Pons (tissue), 1 donor: ENCODE data around the gene LYPD4.
A peak's percentile ranks its signal among the peaks of the same experiment; 100 is the strongest.

Experiments used
- DNase-seq: peaks from one replicate; pipeline ENCODE4 v3.0.0-alpha.2; 2016; ENCODE audit warnings: low spot score

LYPD4 gene

DNA sequence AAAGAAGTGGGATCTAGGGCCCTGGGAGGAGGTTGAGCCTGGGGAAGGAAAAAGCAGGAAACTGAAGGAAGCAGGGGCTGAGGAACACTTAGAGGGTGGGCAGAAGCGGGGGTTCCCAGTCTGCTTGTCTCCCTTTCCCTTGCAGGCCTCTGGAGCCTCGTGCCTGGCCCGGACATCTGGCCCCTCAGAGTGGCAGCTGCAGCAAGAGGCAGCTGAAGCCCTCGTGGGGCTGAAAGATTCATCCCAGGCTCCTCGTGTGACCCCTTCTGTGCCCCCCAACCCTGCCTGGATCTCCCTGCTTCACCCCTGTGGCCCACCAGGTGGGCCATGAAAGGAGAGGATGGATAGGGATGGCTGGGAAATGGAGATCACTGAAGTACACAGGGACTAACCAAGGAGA is 5.9 kb upstream of the LYPD4 start:
- no peak for DNase-seq

DNA sequence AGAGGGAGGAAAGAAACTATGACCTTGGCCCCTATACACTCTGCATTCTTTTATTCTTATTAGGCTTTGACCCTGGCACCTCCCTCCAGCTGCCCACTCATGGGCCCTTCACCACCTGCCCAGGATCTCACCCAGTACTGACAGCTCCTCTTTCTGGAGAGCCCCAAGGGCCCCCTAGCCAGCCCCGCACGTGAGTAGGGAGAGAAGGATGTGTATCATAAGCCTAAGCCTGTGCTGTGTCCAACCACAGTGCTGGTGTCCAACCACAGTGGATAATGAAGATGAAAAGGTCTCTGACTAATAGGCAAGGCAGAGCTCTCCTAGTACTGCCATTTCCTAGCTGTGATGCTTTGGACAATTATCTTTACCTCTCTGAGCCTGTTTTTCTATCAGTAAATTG is 4.6 kb upstream of the LYPD4 start:
- DNase-seq: no peak

DNA sequence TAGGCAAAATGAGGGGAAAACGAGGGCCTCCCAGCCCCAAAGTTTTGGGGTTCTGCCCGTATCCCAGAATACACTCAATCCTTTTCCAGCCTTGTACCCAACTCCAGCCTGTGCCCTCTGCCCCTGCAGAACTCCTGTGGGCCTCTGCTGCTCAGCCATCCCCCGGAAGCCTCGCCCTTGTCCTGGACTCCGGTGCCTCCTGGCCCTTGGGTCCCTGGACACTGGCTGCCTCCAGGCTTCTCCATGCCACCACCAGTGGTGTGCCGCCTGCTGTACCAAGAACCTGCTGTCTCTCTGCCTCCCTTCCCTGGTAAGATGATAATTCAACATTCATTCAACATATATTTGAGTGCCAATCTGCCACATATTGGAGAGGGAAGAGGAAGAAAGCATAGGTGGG is 4.2 kb upstream of the LYPD4 start:
- DNase-seq: no peak

DNA sequence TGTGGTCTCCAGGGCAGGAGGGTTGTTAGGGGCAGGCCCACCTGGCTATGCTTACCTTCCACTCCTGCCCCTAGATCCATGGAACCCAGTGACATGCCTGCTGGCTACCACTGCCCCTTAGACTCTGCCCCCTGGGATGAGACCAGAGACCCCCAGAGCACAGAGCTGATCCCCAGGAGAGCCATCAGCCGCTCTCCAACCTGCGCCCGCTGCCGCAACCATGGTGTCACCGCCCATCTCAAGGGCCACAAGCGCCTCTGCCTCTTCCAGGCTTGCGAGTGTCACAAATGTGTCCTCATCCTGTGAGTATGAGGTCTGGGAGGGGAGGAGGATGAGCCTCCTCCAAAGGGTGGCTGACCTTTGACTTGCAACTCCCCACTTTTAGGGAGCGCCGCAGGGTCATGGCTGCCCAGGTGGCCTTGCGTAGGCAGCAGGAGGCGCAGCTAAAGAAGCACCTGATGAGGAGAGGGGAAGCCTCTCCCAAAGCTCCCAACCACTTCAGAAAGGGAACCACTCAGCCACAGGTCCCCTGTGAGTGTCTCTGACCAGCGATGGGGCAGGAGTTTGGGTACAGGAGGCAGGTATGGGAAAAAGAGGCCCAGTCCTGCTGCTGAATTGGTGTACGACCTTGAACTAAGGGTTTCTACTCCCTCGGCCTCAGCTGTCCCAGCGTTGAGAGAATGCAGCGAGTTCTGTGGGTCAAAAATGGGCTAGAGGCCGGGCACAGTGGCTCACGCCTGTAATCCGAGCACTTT is 3.0 kb upstream of the LYPD4 start:
- no peak for DNase-seq

DNA sequence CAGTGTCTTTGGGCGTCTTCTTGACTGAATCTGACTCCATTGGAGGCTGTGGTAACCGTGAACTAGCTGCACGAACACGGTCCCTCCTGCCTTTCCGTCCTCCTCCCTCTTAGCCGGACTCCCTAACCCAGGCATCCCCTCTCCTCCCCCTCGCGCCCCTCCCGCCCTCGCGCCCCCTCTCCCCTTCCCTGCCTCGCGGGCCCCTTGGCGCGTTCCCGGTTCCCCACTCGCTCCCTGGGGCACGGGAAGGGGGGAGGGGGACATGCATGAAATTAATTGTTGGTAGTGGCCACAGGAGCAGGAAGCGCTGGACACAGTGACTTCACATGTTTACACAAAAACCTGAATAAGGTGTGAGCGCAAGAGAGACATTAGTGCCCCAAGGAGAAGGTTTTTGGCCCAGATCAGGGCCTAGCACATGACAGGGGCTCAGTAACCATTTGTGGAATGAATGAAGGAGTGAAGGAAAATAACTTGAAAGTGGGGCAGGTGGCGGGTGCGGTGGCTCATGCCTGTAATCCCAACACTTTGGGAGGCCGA is 638 bp upstream of the LYPD4 start:
- no peak for DNase-seq

GRCh38 chr19:41845001-41845050 is 343 bp upstream of the LYPD4 start, which contains the start of gene DMRTC2:
Gene DMRTC2, plus strand, starts transcription at chr19:41845042. Its CDS starts 2,387 bp downstream, at chr19:41847429.
- no peak for DNase-seq

GRCh38 chr19:41843371-41843770 is 1.1 kb downstream of the LYPD4 start:
- no peak for DNase-seq

DNA sequence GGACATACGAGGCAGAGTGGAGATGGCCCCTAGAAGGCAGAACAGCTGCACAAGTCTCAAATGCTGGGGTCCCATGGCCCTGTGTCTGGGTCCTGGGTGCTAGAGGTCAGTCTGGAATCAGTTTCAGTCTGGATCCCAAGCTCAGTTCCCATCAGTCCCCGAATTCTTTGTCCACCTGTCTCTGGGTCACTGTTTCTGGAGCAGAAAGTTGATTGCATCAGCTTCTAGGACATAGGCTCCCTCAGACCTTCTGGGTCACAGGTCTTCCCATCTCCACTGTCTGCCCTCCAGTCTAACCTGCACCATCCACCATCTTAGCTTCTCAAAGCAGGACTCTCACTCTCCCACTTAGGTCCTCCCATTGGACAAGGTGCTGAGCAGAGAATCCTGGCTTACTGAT is 5.3 kb downstream of the LYPD4 start:
- DNase-seq: no peak

DNA sequence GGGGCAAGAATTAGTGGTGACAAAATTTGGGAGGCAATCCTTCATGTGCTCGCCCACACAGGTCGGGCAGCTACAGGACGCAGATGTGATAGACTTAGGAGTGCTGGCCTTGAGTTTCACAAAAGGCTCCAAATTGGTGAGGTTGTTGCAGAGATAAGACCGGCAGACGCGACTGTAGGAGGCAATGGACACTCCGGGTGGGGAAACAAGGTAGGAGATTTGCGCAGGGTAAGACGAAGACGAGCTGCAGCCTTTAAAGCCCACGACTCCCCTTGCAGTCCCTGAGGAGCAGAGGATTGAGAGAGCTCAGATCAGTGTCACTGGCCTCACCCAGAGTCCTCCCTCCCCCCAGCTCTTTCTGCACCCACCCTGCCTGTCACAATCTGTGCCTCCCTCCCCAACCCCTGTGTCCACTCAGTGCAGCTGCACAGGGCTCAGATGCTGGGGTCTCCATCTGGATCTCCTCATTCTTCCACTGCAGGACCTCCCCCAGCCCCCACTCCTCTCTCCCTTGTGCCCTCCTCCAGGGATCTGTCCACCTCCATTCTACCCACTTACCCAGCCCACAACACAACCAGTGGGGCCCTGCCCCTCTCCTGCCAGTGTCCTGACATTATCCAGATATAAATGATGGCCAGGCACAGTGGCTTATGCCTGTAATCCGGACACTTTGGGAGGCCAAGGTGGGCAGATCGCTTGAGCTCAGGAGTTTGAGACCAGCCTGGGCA is 6.3 kb downstream of the LYPD4 start:
- DNase-seq: no peak

DNA sequence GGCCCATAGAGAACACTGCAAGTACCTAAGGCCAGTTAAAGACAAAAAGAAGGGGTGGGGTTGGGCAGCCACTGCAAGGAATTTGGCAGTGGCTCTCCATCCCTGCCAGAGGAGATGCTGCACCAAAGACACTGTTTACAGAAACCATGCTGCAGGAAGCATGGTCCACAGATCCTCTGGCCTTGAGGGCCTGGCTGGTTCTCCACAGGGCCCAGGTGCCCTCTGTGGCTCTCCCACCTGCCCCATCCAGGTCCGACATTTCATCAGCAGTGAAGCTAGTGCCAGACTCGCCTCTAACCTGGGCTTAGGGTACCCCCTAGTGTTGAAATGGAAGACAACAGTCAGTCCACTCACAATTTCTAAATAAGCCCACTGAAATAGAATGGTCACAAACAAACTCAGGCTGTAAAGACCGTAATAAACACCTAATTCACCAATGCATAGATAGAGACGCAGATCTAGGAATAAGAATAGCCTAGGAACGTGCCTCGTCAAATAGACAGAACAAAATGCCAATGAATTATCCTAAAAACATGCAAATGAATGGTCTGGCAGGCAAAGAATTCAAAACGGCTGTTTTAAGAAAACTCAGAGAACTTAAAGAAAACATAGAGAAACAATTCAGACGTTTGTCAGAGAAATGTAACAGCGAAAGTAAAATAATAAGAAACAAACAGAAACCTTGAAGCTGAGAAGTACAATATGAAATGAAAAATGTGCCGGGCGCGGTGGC is 23.3 kb downstream of the LYPD4 start:
- peak; percentile 40 for DNase-seq

- DNase-seq: no peak
These were observed 27.7 kb downstream of the LYPD4 start for GRCh38 chr19:41816761-41817160.

- DNase-seq: no peak
These were observed 29.2 kb downstream of the LYPD4 start for GRCh38 chr19:41815301-41815700.

DNA sequence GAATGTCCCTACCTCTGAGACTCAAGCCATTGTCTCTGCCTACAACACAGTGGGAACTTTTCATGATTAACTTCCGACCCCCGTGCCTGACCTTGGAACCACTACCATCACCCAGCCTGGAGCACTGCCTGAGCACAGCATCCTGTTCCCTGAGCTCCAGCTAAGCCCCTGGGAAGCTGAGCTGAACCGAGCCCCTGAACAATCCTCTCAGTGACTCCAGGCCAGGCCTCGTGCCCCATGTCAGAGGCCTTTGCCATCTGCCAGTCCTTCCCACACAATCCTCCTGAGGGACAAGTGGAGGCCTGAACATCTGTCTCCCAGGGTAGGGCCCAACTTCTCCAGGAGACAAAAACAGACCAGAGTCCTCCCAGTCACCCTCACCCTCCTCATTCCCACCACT is 30.6 kb downstream of the LYPD4 start:
- DNase-seq: no peak

DNA sequence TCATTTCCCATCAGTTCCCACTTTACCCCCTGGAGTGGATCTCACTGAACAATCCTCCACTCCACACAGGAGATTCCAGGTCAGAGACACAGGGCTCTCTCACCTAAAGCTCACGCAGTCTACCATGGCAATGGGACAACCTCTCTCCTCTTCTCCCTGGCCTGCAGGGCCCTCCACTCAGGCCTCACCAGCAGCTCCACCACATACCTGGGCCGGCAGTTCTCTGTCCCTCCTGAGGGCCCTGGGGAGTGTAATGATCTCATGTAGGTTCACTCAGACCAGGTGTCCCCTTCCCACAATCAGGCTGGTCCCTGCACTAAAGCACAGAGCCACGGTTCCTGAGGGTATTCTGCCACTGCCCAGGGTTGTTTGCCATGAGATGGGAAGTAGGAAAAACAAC is 32.5 kb downstream of the LYPD4 start:
- no peak for DNase-seq

- peak; percentile 54 for DNase-seq
These were observed 33.4 kb downstream of the LYPD4 start for GRCh38 chr19:41811036-41811435.

GRCh38 chr19:41810301-41810700 is 34.2 kb downstream of the LYPD4 start:
- DNase-seq: no peak

DNA sequence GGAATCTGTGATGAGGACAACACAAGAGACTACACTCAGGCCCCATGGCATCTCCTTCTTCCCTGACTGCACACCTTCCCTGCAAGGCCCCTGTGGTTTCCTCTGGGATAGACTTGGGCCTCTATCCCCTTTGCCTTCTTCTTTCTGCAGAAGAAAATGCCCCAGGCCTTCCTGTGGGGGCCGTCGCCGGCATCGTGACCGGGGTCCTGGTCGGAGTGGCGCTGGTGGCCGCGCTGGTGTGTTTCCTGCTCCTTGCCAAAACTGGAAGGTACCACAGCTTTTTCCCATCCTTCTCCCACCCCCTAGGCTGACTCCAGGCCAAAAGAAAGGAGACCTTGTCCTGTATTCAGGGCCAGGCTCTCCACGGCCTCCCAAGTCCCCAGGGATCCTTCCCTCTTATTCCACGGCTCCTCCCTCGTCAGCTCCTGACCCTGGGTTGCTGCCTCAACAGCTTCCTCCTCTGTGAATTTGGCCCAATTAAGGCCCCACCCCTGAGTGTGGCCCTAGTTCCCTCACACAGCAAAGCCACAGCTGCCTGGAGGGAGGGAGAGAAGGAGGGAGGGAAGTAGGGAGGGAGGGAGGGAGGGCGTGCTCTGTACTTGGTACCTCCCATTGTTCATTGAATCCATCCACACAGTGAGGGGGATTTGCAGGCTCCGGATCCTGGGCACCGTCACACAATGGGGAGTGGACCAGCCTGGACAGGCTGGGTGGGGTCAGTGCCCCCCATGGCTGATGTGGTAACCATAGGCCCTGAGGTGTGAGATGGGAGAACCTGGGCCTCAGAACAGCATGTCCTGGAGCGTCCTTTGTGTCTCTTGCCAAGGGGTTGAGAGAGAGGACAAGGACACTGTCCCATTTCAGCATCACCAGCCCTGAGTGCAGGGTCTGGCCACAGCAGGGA is 35.6 kb downstream of the LYPD4 start:
- DNase-seq: no peak

- DNase-seq: no peak
These were observed 37.3 kb downstream of the LYPD4 start for GRCh38 chr19:41807176-41807575.

GRCh38 chr19:41804336-41804735 is 40.1 kb downstream of the LYPD4 start:
- DNase-seq: no peak

GRCh38 chr19:41802770-41803169 is 41.7 kb downstream of the LYPD4 start:
- no peak for DNase-seq

- peak; percentile 35 for DNase-seq
These were observed 42.7 kb downstream of the LYPD4 start for GRCh38 chr19:41801792-41802211.

DNA sequence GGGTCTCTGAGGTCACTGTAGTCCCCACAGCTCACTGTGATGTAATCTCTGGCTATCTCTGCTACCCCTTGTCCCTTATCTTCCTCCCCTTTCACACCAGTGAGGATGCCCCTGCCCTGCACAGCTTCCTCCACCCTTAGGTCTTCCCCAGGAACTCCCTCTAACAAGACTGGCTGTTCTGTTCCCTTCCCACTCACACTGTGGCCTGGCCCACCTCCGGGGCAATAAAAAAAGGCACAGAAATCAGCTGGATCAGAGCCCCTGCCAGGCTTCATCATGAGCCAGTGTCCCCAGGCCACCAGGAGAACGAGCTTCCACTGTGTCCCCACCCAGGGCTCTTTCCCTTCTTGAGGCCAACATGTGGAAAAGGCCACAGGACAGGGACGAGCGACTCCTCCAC is 43.5 kb downstream of the LYPD4 start:
- DNase-seq: no peak
